SK-N-SH treated with all-trans-retinoic acid at 6 μM for 48 hours (cell line): Measurements from ENCODE around the gene PHF11.

Source experiments
- ARNTL ChIP-seq: fragments of 450-650 bp; formaldehyde crosslinking; IDR thresholded peaks from 2 replicates; pipeline ENCODE4 v1.5.0; 2020; ENCODE audit warnings: low read depth, mild to moderate bottlenecking, moderate library complexity, borderline replicate concordance
- ESRRG ChIP-seq: fragments of 250-450 bp; sonication (Bioruptor Pico); IDR thresholded peaks from 2 replicates; pipeline ENCODE4 v1.6.1; 2021; ENCODE audit warnings: mild to moderate bottlenecking
- RARB ChIP-seq: fragments of 250-450 bp; sonication (Bioruptor Pico); IDR thresholded peaks from 2 replicates; pipeline ENCODE4 v1.8.0; 2021; ENCODE audit warnings: mild to moderate bottlenecking, moderate library complexity
- ZC3H10 ChIP-seq: fragments of 250-450 bp; sonication (Bioruptor Pico); IDR thresholded peaks from 2 replicates; pipeline ENCODE4 v1.5.1; 2021; ENCODE audit warnings: mild to moderate bottlenecking, moderate library complexity
- ZNF565 ChIP-seq: fragments of 450-650 bp; formaldehyde crosslinking; conservative IDR thresholded peaks from 2 replicates; pipeline ENCODE4 v1.5.0; 2020; ENCODE audit warnings: low read depth, mild to moderate bottlenecking, moderate library complexity
- TF ChIP-seq, protein P1 (sequence below): fragments of 250-450 bp; sonication (Bioruptor Pico); IDR thresholded peaks from 2 replicates; pipeline ENCODE4 v1.8.0; 2020; ENCODE audit warnings: mild to moderate bottlenecking, moderate library complexity, borderline replicate concordance
- TF ChIP-seq, protein P2 (sequence below): fragments of 250-450 bp; sonication (Bioruptor Pico); IDR thresholded peaks from 2 replicates; pipeline ENCODE4 v1.5.1; 2020; ENCODE audit warnings: low read depth, mild to moderate bottlenecking, moderate library complexity

DNA sequence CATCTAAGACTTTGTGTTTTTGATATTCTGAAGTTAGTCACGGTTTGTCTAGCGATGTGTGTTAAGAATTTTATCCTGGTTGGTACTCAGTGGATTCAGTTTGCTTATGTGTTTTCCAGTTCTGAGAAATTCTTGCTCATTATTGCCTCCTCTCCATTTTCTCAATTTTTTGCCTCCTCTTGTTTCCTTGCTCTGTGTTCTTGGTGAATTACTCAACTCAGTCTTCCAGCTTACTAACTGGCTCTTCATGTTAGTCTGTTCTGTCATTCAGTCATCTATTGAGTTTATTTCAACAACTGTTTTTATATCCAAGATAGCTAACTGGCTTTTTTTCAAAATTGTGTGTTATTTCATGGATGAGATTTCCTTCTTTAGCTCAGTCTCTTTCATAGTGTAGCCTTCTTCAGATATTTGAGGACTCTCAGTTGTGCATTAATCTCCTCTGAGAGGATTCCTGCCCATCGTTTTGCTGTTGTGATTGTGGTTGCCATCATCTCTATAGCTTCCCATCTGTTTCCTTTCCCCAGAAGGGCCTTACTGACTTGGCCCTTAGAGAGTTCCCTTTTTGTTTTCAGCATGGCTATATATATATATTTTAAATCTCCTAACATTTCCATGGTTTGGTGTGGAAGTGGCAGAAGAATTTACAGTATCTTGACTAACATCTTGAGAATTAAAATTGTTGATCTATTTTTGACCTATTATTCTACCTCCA is 45.5 kb upstream of the PHF11 start:
- no peak for TF ChIP-seq ZC3H10
- TF ChIP-seq, protein P1, sequence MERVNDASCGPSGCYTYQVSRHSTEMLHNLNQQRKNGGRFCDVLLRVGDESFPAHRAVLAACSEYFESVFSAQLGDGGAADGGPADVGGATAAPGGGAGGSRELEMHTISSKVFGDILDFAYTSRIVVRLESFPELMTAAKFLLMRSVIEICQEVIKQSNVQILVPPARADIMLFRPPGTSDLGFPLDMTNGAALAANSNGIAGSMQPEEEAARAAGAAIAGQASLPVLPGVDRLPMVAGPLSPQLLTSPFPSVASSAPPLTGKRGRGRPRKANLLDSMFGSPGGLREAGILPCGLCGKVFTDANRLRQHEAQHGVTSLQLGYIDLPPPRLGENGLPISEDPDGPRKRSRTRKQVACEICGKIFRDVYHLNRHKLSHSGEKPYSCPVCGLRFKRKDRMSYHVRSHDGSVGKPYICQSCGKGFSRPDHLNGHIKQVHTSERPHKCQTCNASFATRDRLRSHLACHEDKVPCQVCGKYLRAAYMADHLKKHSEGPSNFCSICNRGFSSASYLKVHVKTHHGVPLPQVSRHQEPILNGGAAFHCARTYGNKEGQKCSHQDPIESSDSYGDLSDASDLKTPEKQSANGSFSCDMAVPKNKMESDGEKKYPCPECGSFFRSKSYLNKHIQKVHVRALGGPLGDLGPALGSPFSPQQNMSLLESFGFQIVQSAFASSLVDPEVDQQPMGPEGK (CRISPR knock-in tag): no peak
- TF ChIP-seq, protein P2, sequence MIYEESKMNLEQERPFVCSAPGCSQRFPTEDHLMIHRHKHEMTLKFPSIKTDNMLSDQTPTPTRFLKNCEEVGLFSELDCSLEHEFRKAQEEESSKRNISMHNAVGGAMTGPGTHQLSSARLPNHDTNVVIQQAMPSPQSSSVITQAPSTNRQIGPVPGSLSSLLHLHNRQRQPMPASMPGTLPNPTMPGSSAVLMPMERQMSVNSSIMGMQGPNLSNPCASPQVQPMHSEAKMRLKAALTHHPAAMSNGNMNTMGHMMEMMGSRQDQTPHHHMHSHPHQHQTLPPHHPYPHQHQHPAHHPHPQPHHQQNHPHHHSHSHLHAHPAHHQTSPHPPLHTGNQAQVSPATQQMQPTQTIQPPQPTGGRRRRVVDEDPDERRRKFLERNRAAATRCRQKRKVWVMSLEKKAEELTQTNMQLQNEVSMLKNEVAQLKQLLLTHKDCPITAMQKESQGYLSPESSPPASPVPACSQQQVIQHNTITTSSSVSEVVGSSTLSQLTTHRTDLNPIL (CRISPR knock-in tag): no peak
- no peak for TF ChIP-seq ZNF565 (CRISPR knock-in tag)
- no peak for TF ChIP-seq ARNTL (CRISPR knock-in tag)
- no peak for TF ChIP-seq RARB (CRISPR knock-in tag)
- TF ChIP-seq ESRRG: no peak
